ENCODE results near the gene RBM20.

DNA sequence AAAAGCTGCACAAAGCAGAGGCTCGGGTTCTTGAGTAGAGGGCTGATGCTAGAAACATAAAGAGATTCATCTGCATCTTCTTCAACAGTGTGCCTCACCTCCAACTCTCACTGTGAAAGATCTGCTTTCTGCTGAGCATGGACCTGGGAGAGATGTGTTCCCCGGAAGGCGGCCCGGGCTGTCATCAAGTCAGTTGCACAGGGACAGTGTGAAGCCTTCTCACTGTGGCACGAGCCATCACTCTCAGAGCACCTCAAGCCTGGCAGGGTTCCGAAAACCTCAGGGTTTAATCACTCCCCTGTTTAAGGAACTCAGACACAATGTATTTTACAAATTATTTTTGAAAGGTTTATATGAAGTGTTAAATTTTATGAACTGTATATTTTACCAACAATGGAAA is 98.7 kb downstream of the RBM20 start:
- TF ChIP-seq, protein P1, sequence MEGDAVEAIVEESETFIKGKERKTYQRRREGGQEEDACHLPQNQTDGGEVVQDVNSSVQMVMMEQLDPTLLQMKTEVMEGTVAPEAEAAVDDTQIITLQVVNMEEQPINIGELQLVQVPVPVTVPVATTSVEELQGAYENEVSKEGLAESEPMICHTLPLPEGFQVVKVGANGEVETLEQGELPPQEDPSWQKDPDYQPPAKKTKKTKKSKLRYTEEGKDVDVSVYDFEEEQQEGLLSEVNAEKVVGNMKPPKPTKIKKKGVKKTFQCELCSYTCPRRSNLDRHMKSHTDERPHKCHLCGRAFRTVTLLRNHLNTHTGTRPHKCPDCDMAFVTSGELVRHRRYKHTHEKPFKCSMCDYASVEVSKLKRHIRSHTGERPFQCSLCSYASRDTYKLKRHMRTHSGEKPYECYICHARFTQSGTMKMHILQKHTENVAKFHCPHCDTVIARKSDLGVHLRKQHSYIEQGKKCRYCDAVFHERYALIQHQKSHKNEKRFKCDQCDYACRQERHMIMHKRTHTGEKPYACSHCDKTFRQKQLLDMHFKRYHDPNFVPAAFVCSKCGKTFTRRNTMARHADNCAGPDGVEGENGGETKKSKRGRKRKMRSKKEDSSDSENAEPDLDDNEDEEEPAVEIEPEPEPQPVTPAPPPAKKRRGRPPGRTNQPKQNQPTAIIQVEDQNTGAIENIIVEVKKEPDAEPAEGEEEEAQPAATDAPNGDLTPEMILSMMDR (IDR thresholded peaks at IDR 0.05), result no peak
- no peak for TF ChIP-seq POLR2A (IDR thresholded peaks at IDR 0.05)

All from adrenal gland (tissue), 5 donors.